ENCODE measurements around the gene RNU1-4.
"Not testable (repeated sequence)": the region's sequence is repeated elsewhere in the genome, so short reads cannot be mapped to it uniquely, and the experiment has no call there.

Gene RNU1-4

DNA sequence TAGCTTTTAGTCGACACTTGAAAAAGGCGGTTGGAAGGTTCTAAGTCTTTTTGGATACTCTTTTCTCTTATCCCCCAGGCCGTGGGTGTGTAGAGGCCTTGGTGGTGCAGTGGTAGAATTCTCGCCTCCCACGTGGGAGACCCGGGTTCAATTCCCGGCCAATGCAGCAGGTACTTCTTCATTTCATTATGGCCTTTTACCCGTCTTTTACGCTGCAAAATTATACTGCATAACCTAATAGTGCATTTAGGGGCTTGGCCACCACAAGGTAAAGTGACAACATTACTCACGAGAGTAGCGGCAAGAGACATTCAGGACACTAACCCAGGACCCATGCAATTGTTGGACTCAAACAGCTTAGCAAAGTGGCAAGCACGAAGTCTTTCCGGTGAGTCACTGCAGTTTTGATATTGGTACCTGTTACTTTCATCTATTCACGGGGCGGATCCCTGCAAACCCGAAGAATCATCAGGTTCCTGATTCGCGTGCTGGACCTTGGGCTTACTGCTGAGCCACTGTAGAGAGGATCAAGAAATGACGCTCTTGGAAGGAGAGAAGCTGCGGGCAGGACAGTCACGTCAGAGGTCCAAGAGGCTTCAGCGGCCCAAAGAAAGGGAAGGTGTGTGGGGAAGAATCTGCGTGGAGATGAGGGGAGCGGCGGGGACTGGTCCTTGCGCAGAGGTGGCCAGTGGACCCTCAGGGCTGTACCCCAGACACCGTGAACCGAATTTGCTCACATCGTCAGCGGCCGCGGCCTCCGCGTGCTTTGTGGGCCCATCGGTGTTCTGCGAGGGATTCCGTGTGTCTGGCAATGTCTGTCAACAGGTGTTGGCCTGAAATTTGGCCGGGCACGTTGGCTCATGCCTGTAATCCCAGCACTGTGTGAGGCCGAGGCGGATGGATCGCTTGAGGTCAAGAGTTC lies 12.9 kb upstream of the RNU1-4 start:
- no peak for TF ChIP-seq CTCF (IDR thresholded peaks at IDR 0.05; ENCODE audit: borderline replicate concordance, insufficient read depth, low read depth, low read length)
- H3K4me3 ChIP-seq (ENCODE audit: low read depth, low read length) = no peak overlapping the region

GRCh38 chr1:16728243-16728949 lies 11.9 kb upstream of the RNU1-4 start:
- not testable (repeated sequence) for H3K4me3 ChIP-seq (ENCODE audit: low read depth, low read length)

- not testable (repeated sequence) for H3K4me3 ChIP-seq (ENCODE audit: low read depth, low read length)
Measured at GRCh38 chr1:16732254-16732896, 7.9 kb upstream of the RNU1-4 start.

- H3K4me3 ChIP-seq (ENCODE audit: low read depth, low read length) = not testable (repeated sequence)
Measured at GRCh38 chr1:16741230-16741629, 914 bp downstream of the RNU1-4 start.

DNA sequence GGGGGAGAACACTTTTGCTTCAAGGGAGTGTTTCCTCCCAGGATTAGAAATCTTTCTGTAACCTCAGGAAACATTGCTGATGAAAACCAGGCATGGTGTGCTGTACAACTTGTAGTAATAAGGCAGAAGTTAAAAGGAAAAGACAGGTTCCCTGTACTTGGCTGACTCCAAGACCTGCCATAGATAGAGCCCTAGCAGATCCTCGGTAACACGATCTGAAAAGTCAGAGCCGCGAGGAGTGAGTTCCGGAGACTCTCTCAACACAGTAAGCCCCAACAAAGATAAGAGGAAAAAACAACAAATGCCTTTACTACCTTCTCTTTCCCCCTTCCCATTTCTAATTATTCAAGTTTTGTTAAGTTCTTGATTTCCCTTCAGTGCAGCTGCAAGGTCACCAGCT lies 7.3 kb downstream of the RNU1-4 start:
- not testable (repeated sequence) for H3K4me3 ChIP-seq (ENCODE audit: low read depth, low read length)

- H3K4me3 ChIP-seq (ENCODE audit: low read depth, low read length) = not testable (repeated sequence)
Measured at GRCh38 chr1:16748710-16749109, 8.4 kb downstream of the RNU1-4 start.

DNA sequence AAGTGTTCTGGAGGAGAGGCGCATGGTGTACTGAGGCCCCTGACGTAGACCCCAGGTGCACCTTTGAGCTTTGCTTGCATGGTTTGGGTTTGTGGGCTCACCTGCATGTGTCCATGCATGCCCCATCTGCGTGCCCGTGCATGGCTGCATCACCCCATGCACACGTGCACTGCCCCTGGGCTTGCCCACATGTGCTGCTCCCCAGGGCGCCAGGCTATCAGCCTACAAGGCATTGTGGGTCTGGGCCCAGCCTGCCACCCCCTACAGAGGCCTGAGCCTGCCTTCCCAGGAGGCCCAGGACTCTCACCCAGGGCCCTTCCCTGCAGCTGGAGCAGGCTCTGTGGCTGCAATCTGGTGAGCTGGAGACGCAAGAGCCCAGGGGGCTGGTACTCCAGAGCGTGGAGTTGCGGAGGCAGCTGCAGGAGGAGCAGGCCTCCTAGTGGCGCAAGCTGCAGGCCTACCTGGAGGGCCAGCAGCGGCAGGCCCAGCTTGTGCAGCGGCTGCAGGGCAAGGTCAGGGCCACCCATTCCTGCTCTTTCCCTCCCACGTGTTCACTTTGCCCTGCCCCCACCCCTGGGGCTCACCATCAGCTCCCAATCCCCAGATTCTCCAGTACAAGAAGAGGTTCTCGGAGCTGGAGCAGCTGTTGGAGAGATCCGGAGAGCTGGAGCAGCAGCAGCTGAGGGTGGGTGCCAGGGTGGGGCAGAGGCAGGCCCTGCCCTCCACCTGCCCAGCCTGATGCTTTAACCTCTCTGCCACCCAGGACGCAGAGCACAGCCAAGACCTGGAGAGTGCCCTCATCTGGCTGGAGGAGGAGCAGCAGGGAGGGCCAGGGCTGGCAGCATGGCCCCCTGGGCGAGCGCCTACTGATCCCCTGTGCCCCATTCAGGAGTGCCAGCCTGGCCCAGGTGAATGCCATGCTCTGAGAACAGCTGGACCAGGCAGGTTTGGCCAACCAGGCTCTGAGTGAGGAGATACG lies 9.9 kb downstream of the RNU1-4 start:
- not testable (repeated sequence) for H3K4me3 ChIP-seq (ENCODE audit: low read depth, low read length)

GRCh38 chr1:16752770-16753169 lies 12.5 kb downstream of the RNU1-4 start:
- not testable (repeated sequence) for H3K4me3 ChIP-seq (ENCODE audit: low read depth, low read length)

- not testable (repeated sequence) for H3K4me3 ChIP-seq (ENCODE audit: low read depth, low read length)
Measured at GRCh38 chr1:16755385-16755784, 15.1 kb downstream of the RNU1-4 start.

DNA sequence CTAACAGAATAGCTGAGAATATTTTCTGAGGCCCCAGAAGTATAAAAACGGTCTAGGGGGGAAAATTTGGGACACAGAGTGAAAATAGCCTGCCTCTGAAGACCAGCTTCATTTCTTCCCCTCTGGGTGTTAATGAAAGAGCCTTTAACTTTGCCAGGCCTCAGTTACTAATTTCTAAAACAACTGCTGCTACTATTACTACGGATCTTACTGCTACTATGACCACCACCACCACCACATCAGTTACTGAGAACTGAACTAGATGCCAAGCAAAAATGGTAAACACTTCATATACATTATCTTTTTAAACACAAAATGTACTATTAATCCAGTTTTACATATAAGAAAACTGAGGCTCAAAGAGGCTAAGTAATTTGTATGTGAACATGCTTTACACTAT lies 15.6 kb downstream of the RNU1-4 start:
- H3K4me3 ChIP-seq (ENCODE audit: low read depth, low read length) = not testable (repeated sequence)

GRCh38 chr1:16757574-16757973 lies 17.3 kb downstream of the RNU1-4 start:
- H3K4me3 ChIP-seq (ENCODE audit: low read depth, low read length) = not testable (repeated sequence)

DNA sequence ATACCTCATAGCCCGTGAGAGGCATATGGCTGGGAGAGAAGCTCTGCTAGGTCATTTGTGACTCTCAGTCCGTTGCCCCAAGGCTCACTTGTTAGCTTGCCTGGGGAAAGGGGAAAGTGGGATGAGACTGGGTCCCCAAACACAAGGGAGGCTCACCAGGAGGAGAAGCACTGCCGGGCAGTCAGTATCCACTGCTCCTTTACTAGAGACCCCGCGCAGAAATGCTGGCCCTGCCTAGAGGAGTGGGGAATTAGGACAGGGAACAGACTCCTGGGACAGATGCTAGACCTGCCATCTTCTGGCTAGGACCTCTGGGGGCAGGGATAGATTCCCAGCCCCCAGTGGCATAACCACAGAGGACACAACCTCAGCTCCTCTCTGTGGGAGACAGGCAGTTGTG lies 17.7 kb downstream of the RNU1-4 start:
- H3K4me3 ChIP-seq (ENCODE audit: low read depth, low read length) = not testable (repeated sequence)

DNA sequence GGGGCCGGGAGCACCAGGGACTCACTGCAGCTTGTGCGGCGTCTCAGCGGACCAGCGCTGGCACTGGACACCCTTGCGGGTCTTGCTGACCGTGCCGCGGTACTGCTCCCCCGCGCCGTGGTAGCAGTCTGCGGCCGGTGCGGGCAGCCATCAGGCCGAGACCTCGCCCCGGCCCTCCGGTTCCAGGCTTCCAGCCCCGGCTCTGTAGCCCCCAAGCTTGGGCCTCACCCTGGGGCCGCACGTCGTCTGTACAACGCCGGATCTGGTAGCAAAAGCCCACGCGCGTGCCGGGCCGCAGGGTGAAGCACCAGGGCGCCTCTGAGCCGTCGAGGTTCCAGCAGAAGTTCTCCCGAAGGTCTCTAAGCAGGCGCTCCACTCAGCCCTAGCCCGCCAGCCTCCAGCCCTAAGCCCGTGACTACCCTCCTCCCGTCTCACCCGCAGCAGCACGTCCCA lies 18.8 kb downstream of the RNU1-4 start:
- not testable (repeated sequence) for H3K4me3 ChIP-seq (ENCODE audit: low read depth, low read length)

DNA sequence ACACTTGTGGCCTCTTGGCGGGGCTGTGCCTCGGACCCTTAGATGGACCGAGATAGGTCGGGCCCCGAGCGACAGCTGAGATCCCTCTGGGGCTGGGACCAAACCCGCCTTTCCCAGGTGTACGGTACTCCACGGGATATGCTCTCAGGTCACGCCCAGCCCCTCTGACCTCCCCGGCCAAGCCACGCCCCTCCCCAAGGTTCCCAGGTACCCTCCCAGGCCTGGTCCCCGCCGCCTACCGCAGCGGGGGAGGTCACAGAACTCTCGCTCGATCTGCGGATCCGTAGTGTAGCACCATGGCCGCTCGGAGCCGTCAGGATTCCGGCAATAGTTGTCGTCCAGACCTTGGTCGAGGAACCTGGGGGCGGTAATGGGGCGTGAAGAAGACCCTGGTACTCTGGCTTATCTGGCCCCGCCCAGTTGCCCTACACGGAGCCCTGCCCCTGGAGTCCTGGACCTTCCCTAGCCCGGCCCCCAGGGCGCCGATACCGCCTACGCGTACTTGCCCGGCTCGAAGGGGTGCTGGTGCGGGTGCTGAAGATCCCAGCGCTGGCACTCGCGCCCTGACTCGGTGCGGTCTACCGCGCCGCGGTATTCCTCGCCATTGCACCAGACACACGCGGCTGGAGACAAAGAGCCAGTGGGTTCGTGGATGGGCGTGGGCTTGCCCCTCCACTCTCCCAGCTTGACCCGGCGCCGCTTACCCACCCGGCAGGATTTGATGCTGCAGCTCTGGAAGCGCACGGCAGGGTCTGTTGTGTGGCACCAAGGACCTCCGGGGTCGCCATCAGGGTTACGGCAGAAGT lies 19.5 kb downstream of the RNU1-4 start:
- not testable (repeated sequence) for H3K4me3 ChIP-seq (ENCODE audit: low read depth, low read length)

- H3K4me3 ChIP-seq (ENCODE audit: low read depth, low read length) = not testable (repeated sequence)
Measured at GRCh38 chr1:16760456-16760765, 20.1 kb downstream of the RNU1-4 start.

DNA sequence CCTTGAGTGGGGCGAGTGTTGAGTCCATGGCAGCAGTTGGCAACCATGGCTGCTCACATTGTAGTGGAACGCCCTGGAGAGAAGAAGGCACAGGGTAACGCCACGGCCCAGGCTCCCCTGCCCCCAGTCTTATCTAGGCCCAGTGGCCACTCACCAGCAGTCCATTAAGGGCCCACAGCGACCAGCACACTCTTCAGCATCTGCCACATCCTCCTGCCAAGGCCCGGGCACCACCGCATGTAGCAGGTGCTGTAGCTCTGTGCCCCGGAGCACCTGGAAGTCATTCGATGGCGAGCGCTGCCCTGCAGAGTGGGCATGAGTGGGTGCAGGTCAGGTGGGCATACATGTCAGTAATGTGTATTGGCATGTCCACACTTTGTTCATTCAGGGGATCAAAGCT lies 20.5 kb downstream of the RNU1-4 start:
- not testable (repeated sequence) for H3K4me3 ChIP-seq (ENCODE audit: low read depth, low read length)

DNA sequence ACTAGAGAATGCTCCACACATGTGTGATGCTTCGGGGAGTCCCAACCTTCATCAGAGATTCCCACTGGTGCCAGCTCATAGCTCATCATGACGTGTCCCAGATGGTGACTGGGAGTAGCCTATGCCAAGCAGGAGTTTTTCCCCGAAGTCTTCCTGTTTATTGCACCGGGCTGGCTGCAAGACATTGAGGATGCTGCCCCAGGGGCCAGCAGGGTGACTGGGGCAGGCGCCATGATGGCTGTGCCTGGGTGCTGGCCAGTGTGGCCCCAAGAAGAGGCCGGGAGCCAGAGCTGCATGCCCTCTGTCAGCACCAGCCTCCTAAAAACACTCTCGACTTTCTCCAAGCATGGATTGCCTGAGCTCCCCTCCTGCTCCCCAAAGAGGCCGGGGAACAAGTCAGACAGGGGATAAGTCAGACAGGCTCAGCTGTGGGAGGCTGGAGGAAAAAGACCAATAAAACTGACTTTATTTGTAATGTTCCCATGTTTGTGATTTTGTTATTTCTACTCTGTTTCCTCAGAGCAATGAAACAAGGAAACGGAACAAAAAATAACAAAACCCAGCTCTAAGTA lies 24.0 kb downstream of the RNU1-4 start:
- H3K4me3 ChIP-seq (ENCODE audit: low read depth, low read length) = not testable (repeated sequence)

Measured in GM12875 (cell line).